GM12872 (cell line): ENCODE measurements around the gene MYO1D.

Experiments
- CTCF ChIP-seq: IDR thresholded peaks from 3 replicates; pipeline ENCODE4 v1.5.1; 2011; ENCODE audit warnings: low read depth, mild to moderate bottlenecking, low read length, moderate library complexity; ENCODE audit not compliant: insufficient read depth

MYO1D gene

GRCh38 chr17:32634167-32634566, 242.8 kb downstream of the MYO1D start:
- no peak for TF ChIP-seq CTCF

DNA sequence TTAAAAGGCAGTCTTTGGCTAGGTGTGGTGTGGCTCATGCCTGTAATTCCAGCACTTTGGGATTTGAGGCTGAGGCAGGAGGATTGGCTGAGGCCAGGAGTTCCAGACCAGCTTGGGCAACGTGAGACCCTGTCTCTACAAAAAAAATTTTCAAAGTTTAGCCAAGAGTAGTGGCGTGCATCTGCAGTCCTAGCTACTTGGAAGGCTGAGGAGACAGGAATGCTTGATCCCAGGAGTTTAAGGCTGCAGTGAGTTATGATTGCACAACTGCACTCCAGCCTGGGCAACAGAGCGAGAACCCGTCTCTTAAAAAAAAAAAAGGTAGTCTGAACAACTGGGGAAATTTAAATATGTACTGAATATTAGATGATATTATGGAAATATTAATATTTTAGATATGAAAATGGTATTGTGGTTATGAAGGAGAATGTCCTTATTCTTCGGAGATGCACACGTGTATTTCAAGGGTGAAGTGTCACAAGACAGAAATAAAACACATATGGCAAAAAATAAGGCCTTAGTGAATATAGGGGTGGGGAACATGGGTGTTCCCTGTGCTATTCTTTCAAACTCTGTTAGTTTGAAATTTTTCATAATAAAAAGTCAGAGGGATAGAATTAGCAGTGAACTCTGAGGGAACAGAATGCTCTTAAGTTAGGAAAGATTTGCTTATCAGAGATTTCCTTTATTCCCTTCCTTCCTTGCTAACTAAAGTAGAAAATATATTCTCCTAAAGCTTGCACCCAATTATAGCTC, 245.4 kb downstream of the MYO1D start:
- TF ChIP-seq CTCF = no peak

DNA sequence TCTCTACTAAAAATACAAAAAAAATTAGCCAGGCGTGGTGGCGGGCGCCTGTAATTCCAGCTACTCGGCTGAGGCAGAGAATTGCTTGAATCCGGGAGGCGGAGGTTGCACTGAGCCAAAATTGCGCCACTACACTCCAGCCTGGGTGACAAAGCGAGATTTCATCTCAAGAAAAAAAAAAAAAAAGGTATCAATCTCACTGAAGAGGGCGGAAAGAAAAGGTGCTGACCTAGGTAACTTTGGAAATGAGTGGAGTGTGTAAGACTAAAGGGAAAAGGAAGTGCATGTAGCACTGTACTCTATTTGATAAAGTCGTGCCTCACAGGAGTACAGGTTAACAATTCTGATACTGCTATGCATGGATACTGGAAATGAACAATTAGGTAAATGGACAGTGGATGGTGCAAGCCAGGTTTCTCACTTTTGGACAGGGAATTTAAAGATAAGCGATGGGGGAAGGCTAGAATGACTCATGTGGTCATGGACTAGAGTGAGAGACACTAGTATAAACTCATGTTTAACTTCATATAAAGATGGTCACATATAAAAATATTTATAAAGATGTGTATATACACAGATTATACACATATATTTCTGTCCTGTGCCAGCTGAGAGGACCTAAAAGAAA, 247.2 kb downstream of the MYO1D start:
- no peak for TF ChIP-seq CTCF

DNA sequence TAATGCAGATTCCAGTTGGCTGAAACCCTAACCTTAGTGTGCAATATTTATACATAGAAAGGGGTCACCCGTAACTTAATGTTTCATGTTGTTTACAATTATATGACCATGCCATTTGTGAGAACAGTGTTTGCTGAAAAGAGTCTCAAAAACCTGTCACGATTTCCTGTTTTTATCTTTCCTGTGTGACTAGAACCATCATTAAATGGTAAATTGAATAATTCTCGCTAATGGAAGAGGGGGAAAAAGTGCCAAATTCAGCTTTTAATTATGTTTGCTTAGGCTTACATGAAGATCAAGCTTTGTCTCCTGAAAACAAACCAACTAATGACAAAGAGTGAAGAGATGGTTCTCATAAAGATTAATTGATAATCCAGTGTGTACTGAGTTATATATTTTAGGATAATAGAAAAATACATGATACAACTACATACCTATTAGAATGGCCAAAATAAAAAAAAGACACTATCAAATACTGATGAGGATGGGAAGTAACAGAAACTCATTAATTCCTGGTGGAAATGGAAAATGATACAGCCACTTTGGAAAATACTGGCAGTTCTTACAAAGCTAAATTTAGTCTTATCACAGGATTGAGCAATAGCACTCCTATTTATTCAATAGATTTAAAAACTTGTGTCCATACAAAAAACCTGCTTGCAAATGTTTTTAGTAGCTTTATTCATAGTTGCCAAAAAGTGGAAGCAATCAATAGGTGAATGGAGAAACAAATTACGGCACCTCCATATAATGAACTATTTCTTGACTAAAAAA, 248.5 kb downstream of the MYO1D start:
- no peak for TF ChIP-seq CTCF

DNA sequence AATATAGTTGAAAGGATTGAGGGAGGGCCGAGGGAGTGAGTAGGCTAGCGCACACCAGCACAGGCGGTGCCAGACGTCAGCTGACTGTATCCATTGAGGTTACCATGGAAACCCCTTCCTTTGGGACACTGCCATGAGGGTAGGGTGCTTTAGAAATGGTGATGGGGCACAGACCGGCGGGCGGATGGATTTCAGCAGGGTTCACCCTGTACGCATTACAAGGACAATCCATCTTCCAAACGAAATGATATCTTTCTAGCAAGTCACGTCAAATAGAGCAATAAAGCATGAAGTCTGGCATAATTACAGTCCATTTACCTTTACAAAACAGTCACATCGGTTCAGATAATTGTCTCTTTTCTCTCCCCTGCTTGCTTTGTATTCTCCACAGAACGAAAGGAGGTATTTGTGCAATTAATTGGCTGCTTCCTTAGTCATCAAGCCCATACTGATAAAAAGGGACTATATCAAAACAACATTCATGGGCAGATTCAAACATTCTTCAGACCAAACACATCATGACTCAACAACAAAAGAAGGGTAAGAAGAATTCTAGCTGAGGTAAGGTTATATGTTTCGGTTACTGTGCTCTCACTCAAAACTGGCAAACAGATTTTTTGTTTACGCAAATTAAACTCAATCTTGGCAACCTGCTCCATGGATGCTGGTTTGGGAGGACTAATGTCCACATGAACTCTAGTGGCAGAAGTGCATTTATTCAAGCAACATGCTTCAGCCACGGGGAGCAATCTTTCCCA, 249.5 kb downstream of the MYO1D start:
- no peak for TF ChIP-seq CTCF

- TF ChIP-seq CTCF = no peak
These were observed 250.5 kb downstream of the MYO1D start for GRCh38 chr17:32626379-32626791.

GRCh38 chr17:32625971-32626370, 251.0 kb downstream of the MYO1D start:
- TF ChIP-seq CTCF = no peak
